Tibial artery (tissue), 4 donors: ENCODE data around the gene MFSD2A.
"Not testable (repeated sequence)": the region's sequence is repeated elsewhere in the genome, so short reads cannot be mapped to it uniquely, and the experiment has no call there.

ENCODE experiments used
- DNase-seq, 2 donors: peaks; one replicate each; pipeline ENCODE4 v3.0.0-alpha.2; 2019
- H3K27ac ChIP-seq, 2 donors: fragments of 200-600 bp; sonication (generic) in 1 of 2; 1 replicate in 1 of 2; 2 replicates in 1 of 2; pipeline ENCODE4 v1.5.1; 2018 to 2019; ENCODE audit warnings: mild to moderate bottlenecking in 1 of 2
- H3K27me3 ChIP-seq, 2 donors: fragments of 200-600 bp; sonication (generic) in 1 of 2; one replicate each; pipeline versions ENCODE4 v1.5.1 to v1.6.0; 2016 to 2019
- H3K36me3 ChIP-seq, 3 donors: fragments of 200-600 bp; sonication (generic) in 2 of 3; one replicate each; pipeline ENCODE4 v1.5.1; 2016 to 2019; ENCODE audit warnings: mild to moderate bottlenecking in 2 of 3
- H3K4me1 ChIP-seq, 4 donors: fragments of 200-600 bp; sonication (generic) in 2 of 4; 1 replicate in 3 of 4; 2 replicates in 1 of 4; pipeline ENCODE4 v1.5.1; 2016 to 2019
- H3K4me3 ChIP-seq, 2 donors: fragments of 200-600 bp; sonication (generic) in 1 of 2; 1 replicate in 1 of 2; 2 replicates in 1 of 2; pipeline ENCODE4 v1.5.1; 2018 to 2019; ENCODE audit warnings: mild to moderate bottlenecking in 2 of 2
- H3K9me3 ChIP-seq, 3 donors: fragments of 200-600 bp; sonication (generic) in 1 of 3; one replicate each; pipeline ENCODE4 v1.5.1; 2016 to 2019
- CTCF ChIP-seq, 2 experiments: fragments of 200-600 bp in 1 of 2; fragments of 450-650 bp in 1 of 2; IDR thresholded peaks; one replicate each; pipeline ENCODE4 v1.5.1; 2017 to 2019; ENCODE audit warnings: antibody characterized with exemption in 2 of 2, mild to moderate bottlenecking in 1 of 2, moderate library complexity in 1 of 2
- intact Hi-C: fragments of 100-400 bp; cut with DNase I; formaldehyde crosslinking; loops from one replicate; pipeline ENCODE4 v1.15.0; 2023; ENCODE audit warnings: low total_unique reads

The MFSD2A gene

GRCh38 chr1:39958403-39959200 lies 3.7 kb downstream of the MFSD2A start:
- TF ChIP-seq CTCF (IDR thresholded peaks at IDR 0.05): no peak
- H3K9me3 ChIP-seq: no peaks in the 10 kb centered on the region
- H3K27ac ChIP-seq: no peak overlapping the region
- H3K27me3 ChIP-seq: peaks cover 0 to 10% of the 10 kb centered on the region in 2 donors
- peaks cover 0 to 5% (median 0%) of the 10 kb centered on the region in 3 donors for H3K36me3 ChIP-seq
- intact Hi-C loops: no loop called here
- H3K4me1 ChIP-seq: peaks cover 0 to 31% (median 18%) of the 10 kb centered on the region in 4 donors
- DNase-seq: no peak
- H3K4me3 ChIP-seq: no peak overlapping the region

- peaks cover 0 to 10% of the 10 kb centered on the region in 2 donors for H3K27me3 ChIP-seq
- H3K9me3 ChIP-seq: no peaks in the 10 kb centered on the region
- no peak overlapping the region for H3K27ac ChIP-seq
- H3K4me3 ChIP-seq: no peak overlapping the region
- no peak for TF ChIP-seq CTCF (IDR thresholded peaks at IDR 0.05)
- H3K4me1 ChIP-seq: peaks cover 0 to 25% (median 16%) of the 10 kb centered on the region in 4 donors
- no peak for DNase-seq
- intact Hi-C loops: no loop called here
- H3K36me3 ChIP-seq: peaks cover 0 to 5% (median 0%) of the 10 kb centered on the region in 3 donors
Measured at GRCh38 chr1:39959651-39960333, 4.8 kb downstream of the MFSD2A start.

- Histone ChIP-seq H3K4me3 (no peak overlapping the region), H3K4me1 (peaks cover 0 to 18% (median 10%) of the 10 kb centered on the region in 4 donors), H3K9me3 (no peaks in the 10 kb centered on the region), H3K36me3 (peaks cover 0 to 5% (median 0%) of the 10 kb centered on the region in 3 donors), H3K27me3 (peaks cover 0 to 10% of the 10 kb centered on the region in 2 donors), H3K27ac (no peak overlapping the region)
- intact Hi-C loops: no loop called here
- DNase-seq: peak in 1 of 2 donors; percentile 32
- no peak for TF ChIP-seq CTCF (IDR thresholded peaks at IDR 0.05)
Measured at GRCh38 chr1:39960431-39960958, 5.5 kb downstream of the MFSD2A start.

- H3K36me3 ChIP-seq: peaks cover 0 to 12% (median 0%) of the 10 kb centered on the region in 3 donors
- no peak for TF ChIP-seq CTCF (IDR thresholded peaks at IDR 0.05)
- DNase-seq: no peak
- H3K27ac ChIP-seq: no peak overlapping the region
- peaks cover 0 to 8% (median 0%) of the 10 kb centered on the region in 4 donors for H3K4me1 ChIP-seq
- H3K9me3 ChIP-seq: no peaks in the 10 kb centered on the region
- peaks cover 0 to 10% of the 10 kb centered on the region in 2 donors for H3K27me3 ChIP-seq
- H3K4me3 ChIP-seq: no peak overlapping the region
- intact Hi-C loops: no loop called here
Measured at GRCh38 chr1:39962450-39962825, 7.5 kb downstream of the MFSD2A start.

GRCh38 chr1:39962964-39963363 lies 8.0 kb downstream of the MFSD2A start:
- H3K9me3 ChIP-seq, H3K4me3 ChIP-seq, DNase-seq, H3K27ac ChIP-seq, H3K27me3 ChIP-seq, H3K4me1 ChIP-seq, intact Hi-C loops: not testable (repeated sequence)
- peaks cover 0 to 16% (median 0%) of the 10 kb centered on the region in 3 donors for H3K36me3 ChIP-seq

- no peak overlapping the region for H3K27ac ChIP-seq
- intact Hi-C loops: no loop called here
- TF ChIP-seq CTCF (IDR thresholded peaks at IDR 0.05): no peak
Measured at GRCh38 chr1:39964552-39964951, 9.6 kb downstream of the MFSD2A start.

More at GRCh38 chr1:39964552-39964951, 9.6 kb downstream of the MFSD2A start:
- Histone ChIP-seq H3K9me3 (no peaks in the 10 kb centered on the region), H3K36me3 (peaks cover 0 to 30% (median 0%) of the 10 kb centered on the region in 3 donors), H3K27me3 (peaks cover 0 to 10% of the 10 kb centered on the region in 2 donors), H3K4me3 (no peak overlapping the region), H3K4me1 (peaks cover 0 to 8% (median 0%) of the 10 kb centered on the region in 4 donors)
- no peak for DNase-seq
